CD4-positive, alpha-beta T cell treated with Interleukin-6 at 100 ng/mL for 8 hours (primary cell): ENCODE data around the gene VAV2.

Source experiments
- DNase-seq: peaks from one replicate; pipeline ENCODE4 v3.0.0-alpha.2; 2020; ENCODE audit warnings: mixed read lengths, low spot score

The VAV2 gene

GRCh38 chr9:133813749-133814585, 178.2 kb downstream of the VAV2 start:
- no peak for DNase-seq

DNA sequence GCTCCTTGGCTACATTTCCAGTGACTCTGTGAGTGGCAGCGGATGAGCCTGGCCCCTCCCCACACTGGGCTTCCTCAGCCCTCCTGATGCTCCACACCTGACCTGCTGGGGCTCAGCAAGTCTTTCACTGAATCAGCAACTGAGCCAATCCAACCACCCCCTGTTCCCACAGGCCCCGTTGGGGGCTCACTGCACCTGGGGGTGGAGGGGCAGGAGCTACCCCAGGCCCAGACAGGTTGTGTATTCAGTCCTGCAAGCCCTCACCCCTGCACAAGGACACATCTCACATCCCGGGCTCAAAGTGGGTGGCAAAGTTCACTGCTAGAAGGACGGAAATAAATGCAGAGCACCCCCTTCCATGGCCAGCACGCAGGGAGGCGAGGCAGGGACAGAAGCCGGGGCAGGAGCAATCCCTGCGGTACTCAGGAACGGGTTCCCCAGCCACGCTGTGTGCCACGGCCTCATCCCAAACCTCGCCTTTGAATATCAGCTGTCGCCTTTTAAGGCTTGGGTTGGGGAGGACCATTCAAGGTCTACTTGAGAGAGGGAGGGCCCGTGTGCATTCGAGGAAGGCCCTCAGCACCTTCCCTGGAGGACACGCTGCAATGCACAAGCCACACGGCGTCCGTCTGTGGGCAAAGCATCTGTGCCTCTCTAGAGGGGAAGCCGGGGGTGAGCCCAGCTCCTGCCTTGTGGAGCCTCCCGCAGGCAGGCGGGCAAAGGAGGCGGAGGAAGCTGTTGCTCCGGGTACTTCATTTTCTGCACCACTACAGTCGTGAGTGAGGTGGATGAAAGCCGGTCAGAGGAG, 179.0 kb downstream of the VAV2 start:
- no peak for DNase-seq

- no peak for DNase-seq
These were observed 179.9 kb downstream of the VAV2 start for GRCh38 chr9:133812077-133812868.

DNA sequence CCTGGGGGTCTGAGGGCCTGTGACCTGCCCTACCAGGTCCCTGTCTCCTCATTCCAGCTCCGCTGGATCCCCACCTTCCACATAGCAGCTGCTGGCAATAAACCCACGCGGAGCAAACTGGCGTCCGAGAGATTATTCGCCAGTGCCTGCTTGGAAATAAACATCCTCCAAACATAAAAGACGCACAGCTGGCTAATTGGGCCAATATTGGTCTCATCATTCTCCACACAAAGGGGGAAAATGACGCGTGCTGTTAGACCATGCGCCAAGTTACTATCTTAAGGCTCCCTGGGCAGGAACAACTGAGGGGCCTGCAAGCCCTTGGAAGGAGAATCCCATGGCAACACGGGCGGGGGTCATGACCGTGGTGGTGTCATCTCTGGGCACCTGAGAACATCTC, 180.7 kb downstream of the VAV2 start:
- no peak for DNase-seq

GRCh38 chr9:133810556-133811195, 181.4 kb downstream of the VAV2 start:
- no peak for DNase-seq

- no peak for DNase-seq
These were observed 182.8 kb downstream of the VAV2 start for GRCh38 chr9:133809335-133809734.

DNA sequence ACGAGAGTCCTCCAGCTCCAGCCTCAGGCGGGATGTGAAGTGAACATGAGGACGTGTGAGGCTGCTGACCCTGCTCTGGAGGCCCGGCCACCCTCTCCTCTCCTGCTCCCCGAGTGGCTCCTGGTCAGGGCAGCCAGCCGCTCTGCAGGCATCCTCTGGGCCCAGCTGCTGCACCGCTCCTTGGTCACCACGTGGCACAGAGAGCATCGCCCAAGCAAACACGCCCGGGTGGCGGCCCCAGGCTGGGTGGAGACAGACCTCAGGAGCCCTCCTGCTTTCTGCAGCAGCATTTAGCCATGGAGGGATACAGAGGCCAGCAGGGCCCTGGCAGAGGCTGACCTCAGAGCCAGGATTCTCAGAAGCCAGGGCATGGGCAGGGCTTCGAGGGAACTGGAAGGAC, 184.3 kb downstream of the VAV2 start:
- DNase-seq, result no peak

GRCh38 chr9:133807037-133807436, 185.1 kb downstream of the VAV2 start:
- no peak for DNase-seq

- no peak for DNase-seq
These were observed 185.5 kb downstream of the VAV2 start for GRCh38 chr9:133806623-133807010.

- no peak for DNase-seq
These were observed 186.1 kb downstream of the VAV2 start for GRCh38 chr9:133805876-133806622.

DNA sequence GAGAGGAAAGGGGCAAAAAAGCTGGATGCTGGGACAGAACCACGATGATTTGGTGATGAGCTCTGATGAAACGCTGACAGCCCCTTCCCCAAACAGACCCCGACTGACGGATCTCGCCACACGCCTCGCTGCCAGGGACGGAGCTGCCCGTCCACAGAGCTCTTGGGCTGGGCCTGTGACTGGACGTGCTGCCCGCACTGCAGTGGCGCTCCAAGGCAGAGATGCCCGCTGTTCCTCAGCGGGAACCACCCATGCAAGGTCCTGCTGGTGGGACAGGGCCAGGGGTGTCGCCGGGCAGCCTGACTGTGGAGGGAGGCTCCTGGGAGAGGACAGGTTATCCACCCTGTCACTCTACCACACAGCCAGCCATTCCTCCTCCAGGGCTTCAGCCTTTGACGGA, 187.9 kb downstream of the VAV2 start:
- DNase-seq, result no peak

GRCh38 chr9:133803745-133804144, 188.4 kb downstream of the VAV2 start:
- no peak for DNase-seq

- DNase-seq, result no peak
These were observed 189.0 kb downstream of the VAV2 start for GRCh38 chr9:133803028-133803585.

- DNase-seq, result no peak
These were observed 190.4 kb downstream of the VAV2 start for GRCh38 chr9:133801739-133802138.

DNA sequence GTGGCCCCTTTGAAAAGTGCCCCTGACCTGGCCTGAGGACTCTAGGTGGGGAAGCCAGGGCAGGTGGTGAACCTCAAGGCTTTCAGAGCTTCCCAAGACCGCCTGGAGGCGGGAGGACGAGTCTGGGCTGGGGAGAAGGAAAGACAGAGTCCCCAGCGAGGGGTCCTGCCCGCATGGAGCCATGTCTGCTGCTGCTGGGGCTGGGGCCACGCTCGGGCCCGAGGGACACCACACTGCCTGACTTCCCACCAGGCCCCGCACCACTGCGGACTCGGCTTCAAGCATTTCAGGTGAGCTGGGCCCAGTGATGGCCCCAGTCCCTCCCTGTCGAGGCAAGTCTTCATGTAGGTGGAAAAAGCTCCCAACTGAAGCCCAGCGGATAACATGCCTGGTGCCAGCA, 191.9 kb downstream of the VAV2 start:
- DNase-seq, result no peak

GRCh38 chr9:133799716-133800115, 192.4 kb downstream of the VAV2 start:
- no peak for DNase-seq

GRCh38 chr9:133799106-133799505, 193.0 kb downstream of the VAV2 start:
- no peak for DNase-seq

GRCh38 chr9:133798160-133798559, 194.0 kb downstream of the VAV2 start:
- no peak for DNase-seq

DNA sequence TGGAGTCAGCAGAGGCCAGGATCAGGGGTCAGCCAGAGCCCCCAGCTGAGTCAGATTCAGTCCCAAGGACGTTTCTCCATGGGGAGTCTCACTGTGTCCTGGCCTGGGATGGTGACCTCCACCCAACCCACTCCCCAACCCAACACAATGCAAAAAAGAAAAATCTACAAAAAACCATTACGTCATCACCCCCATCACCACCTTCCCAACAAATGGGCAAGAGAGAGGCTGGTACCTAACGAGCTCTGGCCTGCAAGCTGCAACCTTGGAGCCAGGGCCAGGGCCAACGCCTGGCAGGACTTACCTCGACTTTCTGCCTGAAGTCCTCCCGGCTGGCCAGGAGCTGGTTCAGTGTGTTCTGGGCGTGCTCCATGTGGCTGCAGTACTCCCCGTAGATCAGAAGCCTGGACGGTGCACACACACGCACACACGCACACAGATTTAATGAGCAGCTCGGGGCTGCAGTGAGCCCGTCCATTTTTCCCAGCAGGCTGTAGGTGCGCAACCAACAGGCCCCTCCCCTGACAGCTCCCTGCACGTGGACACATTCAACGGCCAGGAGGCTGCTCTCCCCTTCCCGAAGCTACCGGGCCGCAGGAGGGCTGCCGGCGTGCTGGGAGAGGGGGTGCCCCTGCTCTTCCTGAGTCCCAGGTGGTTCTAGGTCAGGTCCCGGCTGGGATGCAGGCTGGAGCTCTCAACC, 194.6 kb downstream of the VAV2 start:
- no peak for DNase-seq

DNA sequence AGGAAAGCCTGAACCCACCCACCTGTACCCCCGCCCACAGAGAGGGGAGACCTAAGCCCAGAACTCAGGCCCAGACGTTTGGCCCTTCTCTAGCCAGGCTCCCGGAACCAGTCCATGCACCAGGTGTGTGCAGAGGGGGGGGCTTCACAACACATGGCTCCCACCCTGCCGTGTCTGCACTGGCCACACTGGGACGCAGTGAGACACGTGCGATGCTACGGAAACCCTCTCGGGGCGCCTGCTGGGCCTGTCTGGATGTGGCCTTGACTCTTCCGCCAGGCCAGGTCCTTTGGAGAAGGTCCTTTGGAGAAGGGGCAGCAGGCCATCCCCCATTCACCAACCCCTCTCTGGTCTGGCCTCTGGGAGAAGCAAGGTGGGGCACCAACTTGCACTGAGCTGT, 195.6 kb downstream of the VAV2 start:
- no peak for DNase-seq
